ENCODE results near the gene STAT1. TPM values are rescaled to one million over a fixed set of nuclear protein-coding genes. Genes with fewer than 3 reads are reported as not detected.

STAT1 gene
- total RNA-seq, 2 experiments from 2014 or later: 56.6 to 57.8 TPM

DNA sequence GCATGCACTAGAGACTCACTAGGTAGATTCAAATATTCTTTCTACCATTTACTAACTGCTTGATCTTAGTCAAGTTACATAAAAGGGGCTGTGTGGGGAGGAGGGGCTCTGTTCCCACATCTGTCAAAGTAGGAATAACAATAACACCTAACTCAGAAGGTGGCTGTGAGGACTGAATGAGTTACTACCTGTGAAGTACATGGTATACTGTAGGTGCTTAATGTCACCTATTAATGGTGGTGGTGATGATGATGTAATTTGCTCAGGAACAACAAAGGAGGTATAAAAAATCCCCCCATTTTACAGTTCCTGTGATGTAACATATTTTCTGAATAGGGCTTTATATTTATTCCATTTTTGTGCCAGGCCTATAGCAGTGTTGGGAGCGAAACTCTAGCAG lies 40.7 kb downstream of the STAT1 start:
- intact Hi-C loops (cut with DNase I, micrococcal nuclease): no loop called here
- no peak overlapping the region for H3K4me3 ChIP-seq (ENCODE audit: low read length)
- no peaks in the 10 kb centered on the region for H3K4me1 ChIP-seq (ENCODE audit: insufficient read depth, low read length)
- Mint-ChIP-seq H3K27me3 (no peaks in the 10 kb centered on the region), H3K4me1 (ENCODE audit: low read depth) (peaks cover 19% of the 10 kb centered on the region), H3K4me3 (no peak overlapping the region), H3K9me3 (no peaks in the 10 kb centered on the region), H3K36me3 (ENCODE audit: low read depth) (peaks cover 98% of the 10 kb centered on the region), H3K27ac (peak overlapping the region; percentile 71)
- CTCF ChIA-PET: interaction anchor here (1.1 to 1.5 kb wide), 2 partner anchors 10 to 91 kb away, joined by 3 read pairs; no protein-coding TSS in a partner anchor
- POLR2A ChIA-PET: interaction anchor here (1.5 to 1.8 kb wide), 3 partner anchors 14 to 92 kb away, joined by 3 to 9 read pairs (median 4); no protein-coding TSS in a partner anchor
- no peak for ATAC-seq (ENCODE audit: poor library complexity)
- no peaks in the 10 kb centered on the region for H3K27me3 ChIP-seq (ENCODE audit: control insufficient read depth in 1 of 2, insufficient read depth in 2 of 2, low read length in 2 of 2)
- H3K36me3 ChIP-seq (ENCODE audit: insufficient read depth, low read length): peaks cover 100% of the 10 kb centered on the region
- no peaks in the 10 kb centered on the region for H3K9me3 ChIP-seq (ENCODE audit: control insufficient read depth in 1 of 2, insufficient read depth in 1 of 2, low read length in 2 of 2)
- no peak for DNase-seq
- H3K27ac ChIP-seq (ENCODE audit: low read depth in 1 of 2, low read length in 2 of 2): no peak overlapping the region
- TF ChIP-seq, protein P1, sequence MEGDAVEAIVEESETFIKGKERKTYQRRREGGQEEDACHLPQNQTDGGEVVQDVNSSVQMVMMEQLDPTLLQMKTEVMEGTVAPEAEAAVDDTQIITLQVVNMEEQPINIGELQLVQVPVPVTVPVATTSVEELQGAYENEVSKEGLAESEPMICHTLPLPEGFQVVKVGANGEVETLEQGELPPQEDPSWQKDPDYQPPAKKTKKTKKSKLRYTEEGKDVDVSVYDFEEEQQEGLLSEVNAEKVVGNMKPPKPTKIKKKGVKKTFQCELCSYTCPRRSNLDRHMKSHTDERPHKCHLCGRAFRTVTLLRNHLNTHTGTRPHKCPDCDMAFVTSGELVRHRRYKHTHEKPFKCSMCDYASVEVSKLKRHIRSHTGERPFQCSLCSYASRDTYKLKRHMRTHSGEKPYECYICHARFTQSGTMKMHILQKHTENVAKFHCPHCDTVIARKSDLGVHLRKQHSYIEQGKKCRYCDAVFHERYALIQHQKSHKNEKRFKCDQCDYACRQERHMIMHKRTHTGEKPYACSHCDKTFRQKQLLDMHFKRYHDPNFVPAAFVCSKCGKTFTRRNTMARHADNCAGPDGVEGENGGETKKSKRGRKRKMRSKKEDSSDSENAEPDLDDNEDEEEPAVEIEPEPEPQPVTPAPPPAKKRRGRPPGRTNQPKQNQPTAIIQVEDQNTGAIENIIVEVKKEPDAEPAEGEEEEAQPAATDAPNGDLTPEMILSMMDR (IDR thresholded peaks at IDR 0.05): no peak

DNA sequence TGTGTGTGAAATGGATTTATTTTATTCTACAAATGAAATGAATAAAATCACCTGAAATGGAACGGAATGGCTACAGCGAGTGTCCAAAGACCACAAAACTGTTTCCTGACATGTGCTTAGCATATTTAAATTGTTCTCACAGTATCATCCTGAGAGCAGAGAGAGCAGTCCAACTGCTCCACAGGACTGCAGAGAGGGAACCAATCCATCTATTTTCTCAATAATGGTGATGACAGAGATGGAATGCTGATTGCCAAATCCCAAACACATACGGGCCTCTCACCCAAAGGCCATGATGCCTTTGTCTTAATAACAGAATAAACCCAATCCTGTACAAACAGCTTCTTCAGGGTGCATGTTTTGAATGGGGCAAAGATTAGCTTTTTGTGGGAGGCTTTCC lies 41.1 kb downstream of the STAT1 start:
- DNase-seq: no peak
- ChIA-PET POLR2A (interaction anchor here (0.9 to 1.8 kb wide), 4 partner anchors 14 to 91 kb away, joined by 3 to 9 read pairs (median 4); no protein-coding TSS in a partner anchor), CTCF (interaction anchor here (1.1 kb wide), 1 partner anchor 10 kb away, joined by 3 read pairs; no protein-coding TSS in a partner anchor)
- TF ChIP-seq, protein P1 (IDR thresholded peaks at IDR 0.05): no peak
- Mint-ChIP-seq H3K36me3 (ENCODE audit: low read depth) (peaks cover 98% of the 10 kb centered on the region), H3K27ac (no peak overlapping the region), H3K27me3 (no peaks in the 10 kb centered on the region), H3K4me3 (no peak overlapping the region), H3K9me3 (no peaks in the 10 kb centered on the region), H3K4me1 (ENCODE audit: low read depth) (peaks cover 23% of the 10 kb centered on the region)
- no peak for ATAC-seq (ENCODE audit: poor library complexity)
- no peak overlapping the region for H3K27ac ChIP-seq (ENCODE audit: low read depth in 1 of 2, low read length in 2 of 2)
- intact Hi-C loops (cut with DNase I, micrococcal nuclease): no loop called here
- H3K36me3 ChIP-seq (ENCODE audit: insufficient read depth, low read length): peaks cover 100% of the 10 kb centered on the region
- H3K4me3 ChIP-seq (ENCODE audit: low read length): no peak overlapping the region
- H3K4me1 ChIP-seq (ENCODE audit: insufficient read depth, low read length): no peaks in the 10 kb centered on the region
- no peaks in the 10 kb centered on the region for H3K27me3 ChIP-seq (ENCODE audit: control insufficient read depth in 1 of 2, insufficient read depth in 2 of 2, low read length in 2 of 2)
- no peaks in the 10 kb centered on the region for H3K9me3 ChIP-seq (ENCODE audit: control insufficient read depth in 1 of 2, insufficient read depth in 1 of 2, low read length in 2 of 2)

DNA sequence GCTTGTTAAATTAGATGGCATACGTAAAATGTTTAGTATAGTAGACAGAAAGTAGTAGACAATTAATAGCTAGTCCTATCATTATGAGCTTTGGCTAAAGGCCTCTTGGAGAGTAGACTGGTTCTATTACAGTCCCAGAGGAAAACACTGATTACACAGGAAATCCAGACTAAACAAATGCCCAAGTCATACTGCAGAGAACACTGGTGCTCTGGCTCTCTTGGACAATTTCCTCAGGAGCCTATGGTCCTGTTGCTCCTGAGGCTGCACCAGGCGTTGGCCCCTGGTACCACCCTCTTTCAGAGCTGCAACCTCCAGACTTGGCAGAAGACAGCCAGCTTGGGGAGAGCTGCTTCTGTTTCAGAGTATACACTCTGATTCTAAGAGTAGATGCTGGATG lies 41.8 kb downstream of the STAT1 start:
- Mint-ChIP-seq H3K27me3 (no peaks in the 10 kb centered on the region), H3K27ac (peak overlapping the region; percentile 58), H3K4me3 (no peak overlapping the region), H3K9me3 (no peaks in the 10 kb centered on the region), H3K4me1 (ENCODE audit: low read depth) (peaks cover 26% of the 10 kb centered on the region), H3K36me3 (ENCODE audit: low read depth) (peaks cover 98% of the 10 kb centered on the region)
- no peak for ATAC-seq (ENCODE audit: poor library complexity)
- H3K9me3 ChIP-seq (ENCODE audit: control insufficient read depth in 1 of 2, insufficient read depth in 1 of 2, low read length in 2 of 2): no peaks in the 10 kb centered on the region
- no peak overlapping the region for H3K4me3 ChIP-seq (ENCODE audit: low read length)
- peaks cover 100% of the 10 kb centered on the region for H3K36me3 ChIP-seq (ENCODE audit: insufficient read depth, low read length)
- H3K4me1 ChIP-seq (ENCODE audit: insufficient read depth, low read length): no peaks in the 10 kb centered on the region
- TF ChIP-seq, protein P1 (IDR thresholded peaks at IDR 0.05): no peak
- intact Hi-C loops (cut with DNase I, micrococcal nuclease): no loop called here
- ChIA-PET POLR2A (interaction anchor here (0.9 to 1.6 kb wide), 2 partner anchors 40 to 42 kb away, joined by 3 to 5 read pairs; partner anchors contain the start of gene STAT1), CTCF (no interaction called here)
- no peak for DNase-seq
- H3K27me3 ChIP-seq (ENCODE audit: control insufficient read depth in 1 of 2, insufficient read depth in 2 of 2, low read length in 2 of 2): no peaks in the 10 kb centered on the region
- no peak overlapping the region for H3K27ac ChIP-seq (ENCODE audit: low read depth in 1 of 2, low read length in 2 of 2)

All from CD4-positive, alpha-beta T cell (primary cell).